GM23338 (cell line): ENCODE measurements around the gene HKDC1. TPM values are rescaled to one million over a fixed set of nuclear protein-coding genes. Genes with fewer than 3 reads are reported as not detected.
A peak's percentile ranks its signal among the peaks of the same experiment; 100 is the strongest.

ENCODE experiments used
- ATAC-seq: fragments of 200-7000 bp; cut with Tn5 transposase; 3 replicates; pipeline ENCODE4 v1.9.1; 2020
- DNase-seq: peaks from one replicate; pipeline ENCODE4 v3.0.0-alpha.2; 2015; ENCODE audit warnings: low spot score
- H2AFZ ChIP-seq: fragments of 200-600 bp; sonication (generic); 2 replicates; pipeline ENCODE4 v1.8.0; 2016; ENCODE audit warnings: antibody characterized with exemption, mild to moderate bottlenecking, moderate library complexity
- H3F3A ChIP-seq: fragments of 200-600 bp; sonication (generic); replicated peaks from 2 replicates; pipeline ENCODE4 v1.8.0; 2017; ENCODE audit warnings: antibody characterized with exemption, mixed run types, low read depth
- H3K27ac ChIP-seq: fragments of 200-600 bp; sonication (generic); 2 replicates; pipeline ENCODE4 v1.6.1; 2016; ENCODE audit warnings: low read depth
- H3K27me3 ChIP-seq: fragments of 200-600 bp; sonication (generic); 2 replicates; pipeline ENCODE4 v1.8.0; 2016; ENCODE audit warnings: mild to moderate bottlenecking, mixed run types, moderate library complexity; ENCODE audit not compliant: insufficient read depth
- H3K36me3 ChIP-seq: fragments of 200-600 bp; sonication (generic); 2 replicates; pipeline ENCODE4 v1.8.0; 2016; ENCODE audit warnings: mild to moderate bottlenecking; ENCODE audit not compliant: insufficient read depth
- H3K4me1 ChIP-seq: fragments of 200-600 bp; sonication (generic); 2 replicates; pipeline ENCODE4 v1.8.0; 2016; ENCODE audit warnings: mild to moderate bottlenecking, moderate library complexity; ENCODE audit not compliant: insufficient read depth
- H3K4me2 ChIP-seq: fragments of 200-600 bp; sonication (generic); 2 replicates; pipeline ENCODE4 v1.7.1; 2017; ENCODE audit warnings: mixed run types
- H3K4me3 ChIP-seq: fragments of 200-600 bp; sonication (generic); 2 replicates; pipeline ENCODE4 v1.6.1; 2016; ENCODE audit warnings: mixed run types
- H3K79me2 ChIP-seq: fragments of 200-600 bp; sonication (generic); replicated peaks from 2 replicates; pipeline ENCODE4 v1.8.0; 2017; ENCODE audit warnings: mild to moderate bottlenecking; ENCODE audit not compliant: insufficient read depth
- H3K9me2 ChIP-seq: fragments of 200-600 bp; sonication (generic); 2 replicates; pipeline ENCODE4 v1.8.0; 2017; ENCODE audit not compliant: insufficient read depth
- H4K20me1 ChIP-seq: fragments of 200-600 bp; sonication (generic); replicated peaks from 2 replicates; pipeline ENCODE4 v1.8.0; 2017; ENCODE audit warnings: mild to moderate bottlenecking; ENCODE audit not compliant: insufficient read depth
- H3K27ac Mint-ChIP-seq: 2 replicates; pipeline ENCODE4 v1.8.0; 2020; ENCODE audit warnings: inconsistent platforms, mild to moderate bottlenecking, moderate library complexity, mixed read lengths
- H3K27me3 Mint-ChIP-seq: 3 replicates; pipeline ENCODE4 v1.8.0; 2022; ENCODE audit warnings: low read depth, mild to moderate bottlenecking, moderate library complexity, mixed read lengths, inconsistent platforms; ENCODE audit not compliant: insufficient read depth, poor library complexity
- H3K36me3 Mint-ChIP-seq: 3 replicates; pipeline ENCODE4 v1.8.0; 2021; ENCODE audit warnings: low read depth, mild to moderate bottlenecking, inconsistent platforms, moderate library complexity, mixed read lengths
- H3K4me1 Mint-ChIP-seq: 3 replicates; pipeline ENCODE4 v1.8.0; 2020; ENCODE audit warnings: mild to moderate bottlenecking, inconsistent platforms, mixed read lengths
- H3K4me3 Mint-ChIP-seq: 3 replicates; pipeline ENCODE4 v1.8.0; 2021; ENCODE audit warnings: moderate library complexity, mild to moderate bottlenecking, inconsistent platforms, mixed read lengths
- H3K9me3 Mint-ChIP-seq: 3 replicates; pipeline ENCODE4 v1.8.0; 2020; ENCODE audit warnings: moderate library complexity, mild to moderate bottlenecking, inconsistent platforms, mixed read lengths
- CREB1 ChIP-seq: fragments of 250-450 bp; sonication (Bioruptor Pico); IDR thresholded peaks from 2 replicates; pipeline ENCODE4 v1.5.0; 2020; ENCODE audit warnings: low read depth, mild to moderate bottlenecking, moderate library complexity
- EZH2 ChIP-seq: fragments of 200-600 bp; sonication (generic); IDR thresholded peaks from one replicate; pipeline ENCODE4 v1.8.0; 2017; ENCODE audit warnings: antibody characterized with exemption, mild to moderate bottlenecking, low read depth; ENCODE audit not compliant: unreplicated experiment
- EZH2phosphoT487 ChIP-seq: fragments of 200-600 bp; sonication (generic); IDR thresholded peaks from one replicate; pipeline ENCODE4 v1.8.1; 2018; ENCODE audit warnings: antibody characterized with exemption; ENCODE audit not compliant: unreplicated experiment
- JUNB ChIP-seq: IDR thresholded peaks from one replicate; pipeline ENCODE4 v1.6.1; 2016; ENCODE audit warnings: antibody characterized with exemption; ENCODE audit not compliant: unreplicated experiment
- NANOG ChIP-seq: IDR thresholded peaks from 2 replicates; pipeline ENCODE4 v1.6.1; 2016; ENCODE audit warnings: antibody characterized with exemption, borderline replicate concordance
- POLR2AphosphoS5 ChIP-seq: IDR thresholded peaks from 2 replicates; pipeline ENCODE4 v1.6.1; 2016; ENCODE audit warnings: antibody characterized with exemption, low read depth
- STAT1 ChIP-seq: IDR thresholded peaks from one replicate; pipeline ENCODE4 v1.6.1; 2016; ENCODE audit warnings: antibody characterized with exemption; ENCODE audit not compliant: unreplicated experiment
- ZNF114 ChIP-seq: fragments of 250-450 bp; sonication (Bioruptor Pico); IDR thresholded peaks from 2 replicates; pipeline ENCODE4 v1.5.0; 2020; ENCODE audit warnings: mild to moderate bottlenecking, moderate library complexity
- ZNF331 ChIP-seq: fragments of 250-450 bp; sonication (Bioruptor Pico); IDR thresholded peaks from 2 replicates; pipeline ENCODE4 v1.5.0; 2020; ENCODE audit warnings: low read depth, mild to moderate bottlenecking, moderate library complexity
- polyA plus RNA-seq: library from polyadenylated mRNA; unstranded; fragments of >200 nt; fragmentation: Nextera tagmentation; extraction: Ambion mirVana; gene quantifications from 2 replicates; pipeline ENCODE4 v1.2.1, GENCODE V29; 2016
- total RNA-seq: library from RNA; depleted of rRNA; stranded (reverse); fragments of >200 nt; shearing (Covaris generic); gene quantifications from 2 replicates; pipeline ENCODE4 v1.2.3, GENCODE V29; 2014
- TF ChIP-seq, protein P1 (sequence below): IDR thresholded peaks from one replicate; pipeline ENCODE4 v1.6.1; 2018; ENCODE audit warnings: antibody characterized with exemption; ENCODE audit not compliant: unreplicated experiment
- TF ChIP-seq, protein P2 (sequence below), 2 experiments: fragments of 200-600 bp in 1 of 2; sonication (generic) in 1 of 2; conservative IDR thresholded peaks; 2 replicates each; pipeline versions ENCODE4 v1.5.1 to v1.6.1; 2016 to 2017; ENCODE audit warnings: antibody characterized with exemption in 2 of 2, low read depth in 2 of 2, mild to moderate bottlenecking in 2 of 2, moderate library complexity in 1 of 2
- TF ChIP-seq, protein P3 (sequence below): IDR thresholded peaks from 2 replicates; pipeline ENCODE4 v1.6.1; 2016; ENCODE audit warnings: antibody characterized with exemption
- TF ChIP-seq, protein P4 (sequence below): fragments of 250-450 bp; sonication (Bioruptor Pico); IDR thresholded peaks from 2 replicates; pipeline ENCODE4 v1.5.0; 2020; ENCODE audit warnings: mild to moderate bottlenecking, moderate library complexity

Gene HKDC1
- total and polyA plus RNA-seq, 2 experiments from 2014 or later = 0.03 TPM; not detected in 1

DNA sequence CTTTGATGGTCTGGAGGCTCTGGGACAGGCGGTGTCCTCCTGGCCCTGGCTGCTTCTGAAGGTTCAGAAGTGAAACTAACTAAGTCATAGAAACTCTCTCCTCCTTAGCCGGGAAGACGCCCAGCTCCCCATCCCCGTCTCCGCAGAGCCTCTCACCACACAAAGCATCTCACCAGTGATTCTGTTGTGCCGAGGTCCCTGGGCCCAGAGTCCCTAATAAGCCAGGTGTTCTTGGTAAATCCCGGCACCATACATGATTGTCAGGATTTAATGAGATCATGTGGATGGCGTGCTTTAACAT lies 9.4 kb downstream of the HKDC1 start (continued):
- TF ChIP-seq ZNF331 (CRISPR knock-in tag) = no peak
- TF ChIP-seq JUNB = no peak
- TF ChIP-seq ZNF114 (CRISPR knock-in tag) = no peak

DNA sequence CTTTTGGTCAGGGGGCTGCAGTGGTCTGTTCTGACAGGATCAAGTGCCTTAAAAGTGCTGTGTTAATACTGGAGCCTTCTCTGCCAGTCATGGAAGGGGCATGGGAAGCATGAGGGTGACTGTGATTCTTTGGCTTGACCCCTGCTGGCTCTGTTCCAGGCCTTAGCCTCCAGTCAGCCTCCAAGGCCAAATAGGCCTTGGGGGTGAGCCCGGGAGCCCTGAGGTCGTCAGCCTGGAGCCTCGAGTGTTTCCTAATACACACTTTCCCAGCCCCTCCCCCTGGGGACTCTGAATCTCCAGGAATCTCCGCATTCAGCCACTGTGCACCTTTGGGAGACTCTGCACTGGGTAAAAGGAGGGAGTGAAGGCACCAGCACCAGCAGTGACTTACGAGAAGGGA lies 10.0 kb downstream of the HKDC1 start:
- TF ChIP-seq JUNB = no peak
- no peak for TF ChIP-seq EZH2phosphoT487
- TF ChIP-seq ZNF114 (CRISPR knock-in tag) = no peak
- TF ChIP-seq, protein P1, sequence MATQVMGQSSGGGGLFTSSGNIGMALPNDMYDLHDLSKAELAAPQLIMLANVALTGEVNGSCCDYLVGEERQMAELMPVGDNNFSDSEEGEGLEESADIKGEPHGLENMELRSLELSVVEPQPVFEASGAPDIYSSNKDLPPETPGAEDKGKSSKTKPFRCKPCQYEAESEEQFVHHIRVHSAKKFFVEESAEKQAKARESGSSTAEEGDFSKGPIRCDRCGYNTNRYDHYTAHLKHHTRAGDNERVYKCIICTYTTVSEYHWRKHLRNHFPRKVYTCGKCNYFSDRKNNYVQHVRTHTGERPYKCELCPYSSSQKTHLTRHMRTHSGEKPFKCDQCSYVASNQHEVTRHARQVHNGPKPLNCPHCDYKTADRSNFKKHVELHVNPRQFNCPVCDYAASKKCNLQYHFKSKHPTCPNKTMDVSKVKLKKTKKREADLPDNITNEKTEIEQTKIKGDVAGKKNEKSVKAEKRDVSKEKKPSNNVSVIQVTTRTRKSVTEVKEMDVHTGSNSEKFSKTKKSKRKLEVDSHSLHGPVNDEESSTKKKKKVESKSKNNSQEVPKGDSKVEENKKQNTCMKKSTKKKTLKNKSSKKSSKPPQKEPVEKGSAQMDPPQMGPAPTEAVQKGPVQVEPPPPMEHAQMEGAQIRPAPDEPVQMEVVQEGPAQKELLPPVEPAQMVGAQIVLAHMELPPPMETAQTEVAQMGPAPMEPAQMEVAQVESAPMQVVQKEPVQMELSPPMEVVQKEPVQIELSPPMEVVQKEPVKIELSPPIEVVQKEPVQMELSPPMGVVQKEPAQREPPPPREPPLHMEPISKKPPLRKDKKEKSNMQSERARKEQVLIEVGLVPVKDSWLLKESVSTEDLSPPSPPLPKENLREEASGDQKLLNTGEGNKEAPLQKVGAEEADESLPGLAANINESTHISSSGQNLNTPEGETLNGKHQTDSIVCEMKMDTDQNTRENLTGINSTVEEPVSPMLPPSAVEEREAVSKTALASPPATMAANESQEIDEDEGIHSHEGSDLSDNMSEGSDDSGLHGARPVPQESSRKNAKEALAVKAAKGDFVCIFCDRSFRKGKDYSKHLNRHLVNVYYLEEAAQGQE = no peak
- TF ChIP-seq, protein P2, sequence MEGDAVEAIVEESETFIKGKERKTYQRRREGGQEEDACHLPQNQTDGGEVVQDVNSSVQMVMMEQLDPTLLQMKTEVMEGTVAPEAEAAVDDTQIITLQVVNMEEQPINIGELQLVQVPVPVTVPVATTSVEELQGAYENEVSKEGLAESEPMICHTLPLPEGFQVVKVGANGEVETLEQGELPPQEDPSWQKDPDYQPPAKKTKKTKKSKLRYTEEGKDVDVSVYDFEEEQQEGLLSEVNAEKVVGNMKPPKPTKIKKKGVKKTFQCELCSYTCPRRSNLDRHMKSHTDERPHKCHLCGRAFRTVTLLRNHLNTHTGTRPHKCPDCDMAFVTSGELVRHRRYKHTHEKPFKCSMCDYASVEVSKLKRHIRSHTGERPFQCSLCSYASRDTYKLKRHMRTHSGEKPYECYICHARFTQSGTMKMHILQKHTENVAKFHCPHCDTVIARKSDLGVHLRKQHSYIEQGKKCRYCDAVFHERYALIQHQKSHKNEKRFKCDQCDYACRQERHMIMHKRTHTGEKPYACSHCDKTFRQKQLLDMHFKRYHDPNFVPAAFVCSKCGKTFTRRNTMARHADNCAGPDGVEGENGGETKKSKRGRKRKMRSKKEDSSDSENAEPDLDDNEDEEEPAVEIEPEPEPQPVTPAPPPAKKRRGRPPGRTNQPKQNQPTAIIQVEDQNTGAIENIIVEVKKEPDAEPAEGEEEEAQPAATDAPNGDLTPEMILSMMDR (conservative IDR thresholded peaks at IDR 0.05; ENCODE audit: low read depth in 2 of 2) = no peak
- TF ChIP-seq EZH2 = no peak
- no peak for TF ChIP-seq STAT1
- TF ChIP-seq ZNF331 (CRISPR knock-in tag) = no peak
- no peak for TF ChIP-seq CREB1 (CRISPR knock-in tag)
- TF ChIP-seq NANOG = no peak
- no peak for TF ChIP-seq POLR2AphosphoS5
- TF ChIP-seq, protein P3, sequence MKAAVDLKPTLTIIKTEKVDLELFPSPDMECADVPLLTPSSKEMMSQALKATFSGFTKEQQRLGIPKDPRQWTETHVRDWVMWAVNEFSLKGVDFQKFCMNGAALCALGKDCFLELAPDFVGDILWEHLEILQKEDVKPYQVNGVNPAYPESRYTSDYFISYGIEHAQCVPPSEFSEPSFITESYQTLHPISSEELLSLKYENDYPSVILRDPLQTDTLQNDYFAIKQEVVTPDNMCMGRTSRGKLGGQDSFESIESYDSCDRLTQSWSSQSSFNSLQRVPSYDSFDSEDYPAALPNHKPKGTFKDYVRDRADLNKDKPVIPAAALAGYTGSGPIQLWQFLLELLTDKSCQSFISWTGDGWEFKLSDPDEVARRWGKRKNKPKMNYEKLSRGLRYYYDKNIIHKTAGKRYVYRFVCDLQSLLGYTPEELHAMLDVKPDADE = no peak
- TF ChIP-seq, protein P4, sequence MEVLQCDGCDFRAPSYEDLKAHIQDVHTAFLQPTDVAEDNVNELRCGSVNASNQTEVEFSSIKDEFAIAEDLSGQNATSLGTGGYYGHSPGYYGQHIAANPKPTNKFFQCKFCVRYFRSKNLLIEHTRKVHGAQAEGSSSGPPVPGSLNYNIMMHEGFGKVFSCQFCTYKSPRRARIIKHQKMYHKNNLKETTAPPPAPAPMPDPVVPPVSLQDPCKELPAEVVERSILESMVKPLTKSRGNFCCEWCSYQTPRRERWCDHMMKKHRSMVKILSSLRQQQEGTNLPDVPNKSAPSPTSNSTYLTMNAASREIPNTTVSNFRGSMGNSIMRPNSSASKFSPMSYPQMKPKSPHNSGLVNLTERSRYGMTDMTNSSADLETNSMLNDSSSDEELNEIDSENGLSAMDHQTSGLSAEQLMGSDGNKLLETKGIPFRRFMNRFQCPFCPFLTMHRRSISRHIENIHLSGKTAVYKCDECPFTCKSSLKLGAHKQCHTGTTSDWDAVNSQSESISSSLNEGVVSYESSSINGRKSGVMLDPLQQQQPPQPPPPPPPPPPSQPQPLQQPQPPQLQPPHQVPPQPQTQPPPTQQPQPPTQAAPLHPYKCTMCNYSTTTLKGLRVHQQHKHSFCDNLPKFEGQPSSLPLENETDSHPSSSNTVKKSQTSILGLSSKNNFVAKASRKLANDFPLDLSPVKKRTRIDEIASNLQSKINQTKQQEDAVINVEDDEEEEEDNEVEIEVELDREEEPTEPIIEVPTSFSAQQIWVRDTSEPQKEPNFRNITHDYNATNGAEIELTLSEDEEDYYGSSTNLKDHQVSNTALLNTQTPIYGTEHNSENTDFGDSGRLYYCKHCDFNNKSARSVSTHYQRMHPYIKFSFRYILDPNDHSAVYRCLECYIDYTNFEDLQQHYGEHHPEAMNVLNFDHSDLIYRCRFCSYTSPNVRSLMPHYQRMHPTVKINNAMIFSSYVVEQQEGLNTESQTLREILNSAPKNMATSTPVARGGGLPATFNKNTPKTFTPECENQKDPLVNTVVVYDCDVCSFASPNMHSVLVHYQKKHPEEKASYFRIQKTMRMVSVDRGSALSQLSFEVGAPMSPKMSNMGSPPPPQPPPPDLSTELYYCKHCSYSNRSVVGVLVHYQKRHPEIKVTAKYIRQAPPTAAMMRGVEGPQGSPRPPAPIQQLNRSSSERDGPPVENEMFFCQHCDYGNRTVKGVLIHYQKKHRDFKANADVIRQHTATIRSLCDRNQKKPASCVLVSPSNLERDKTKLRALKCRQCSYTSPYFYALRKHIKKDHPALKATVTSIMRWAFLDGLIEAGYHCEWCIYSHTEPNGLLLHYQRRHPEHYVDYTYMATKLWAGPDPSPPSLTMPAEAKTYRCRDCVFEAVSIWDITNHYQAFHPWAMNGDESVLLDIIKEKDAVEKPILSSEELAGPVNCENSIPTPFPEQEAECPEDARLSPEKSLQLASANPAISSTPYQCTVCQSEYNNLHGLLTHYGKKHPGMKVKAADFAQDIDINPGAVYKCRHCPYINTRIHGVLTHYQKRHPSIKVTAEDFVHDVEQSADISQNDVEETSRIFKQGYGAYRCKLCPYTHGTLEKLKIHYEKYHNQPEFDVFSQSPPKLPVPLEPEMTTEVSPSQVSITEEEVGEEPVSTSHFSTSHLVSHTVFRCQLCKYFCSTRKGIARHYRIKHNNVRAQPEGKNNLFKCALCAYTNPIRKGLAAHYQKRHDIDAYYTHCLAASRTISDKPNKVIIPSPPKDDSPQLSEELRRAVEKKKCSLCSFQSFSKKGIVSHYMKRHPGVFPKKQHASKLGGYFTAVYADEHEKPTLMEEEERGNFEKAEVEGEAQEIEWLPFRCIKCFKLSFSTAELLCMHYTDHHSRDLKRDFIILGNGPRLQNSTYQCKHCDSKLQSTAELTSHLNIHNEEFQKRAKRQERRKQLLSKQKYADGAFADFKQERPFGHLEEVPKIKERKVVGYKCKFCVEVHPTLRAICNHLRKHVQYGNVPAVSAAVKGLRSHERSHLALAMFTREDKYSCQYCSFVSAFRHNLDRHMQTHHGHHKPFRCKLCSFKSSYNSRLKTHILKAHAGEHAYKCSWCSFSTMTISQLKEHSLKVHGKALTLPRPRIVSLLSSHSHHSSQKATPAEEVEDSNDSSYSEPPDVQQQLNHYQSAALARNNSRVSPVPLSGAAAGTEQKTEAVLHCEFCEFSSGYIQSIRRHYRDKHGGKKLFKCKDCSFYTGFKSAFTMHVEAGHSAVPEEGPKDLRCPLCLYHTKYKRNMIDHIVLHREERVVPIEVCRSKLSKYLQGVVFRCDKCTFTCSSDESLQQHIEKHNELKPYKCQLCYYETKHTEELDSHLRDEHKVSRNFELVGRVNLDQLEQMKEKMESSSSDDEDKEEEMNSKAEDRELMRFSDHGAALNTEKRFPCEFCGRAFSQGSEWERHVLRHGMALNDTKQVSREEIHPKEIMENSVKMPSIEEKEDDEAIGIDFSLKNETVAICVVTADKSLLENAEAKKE (CRISPR knock-in tag) = no peak
- H3K4me3 Mint-ChIP-seq = no peak overlapping the region

More for the DNA sequence above, 10.0 kb downstream of the HKDC1 start:
- peak overlapping the region; percentile 47; the same call in 1 of the 2 replicates for H2AFZ ChIP-seq
- H3K9me2 ChIP-seq = no peaks in the 10 kb centered on the region
- no peaks in the 10 kb centered on the region for H3F3A ChIP-seq
- DNase-seq (no peak), ATAC-seq (no peak)
- no peaks in the 10 kb centered on the region; the same call in 1 of the 2 replicates for H3K36me3 ChIP-seq
- Mint-ChIP-seq H3K4me1 (peaks cover 18% of the 10 kb centered on the region), H3K27me3 (peaks cover 6% of the 10 kb centered on the region), H3K27ac (no peak overlapping the region; the same call in 1 of the 2 replicates), H3K9me3 (no peaks in the 10 kb centered on the region), H3K36me3 (no peaks in the 10 kb centered on the region)
- peaks cover 10% of the 10 kb centered on the region for H3K4me1 ChIP-seq
- H3K27me3 ChIP-seq = no peaks in the 10 kb centered on the region
- no peaks in the 10 kb centered on the region for H4K20me1 ChIP-seq
- H3K4me3 ChIP-seq = no peak overlapping the region
- no peak overlapping the region for H3K27ac ChIP-seq
- H3K4me2 ChIP-seq = no peak overlapping the region
- H3K79me2 ChIP-seq = no peaks in the 10 kb centered on the region
